Measurements from ENCODE around the gene OPCML.

OPCML gene

DNA sequence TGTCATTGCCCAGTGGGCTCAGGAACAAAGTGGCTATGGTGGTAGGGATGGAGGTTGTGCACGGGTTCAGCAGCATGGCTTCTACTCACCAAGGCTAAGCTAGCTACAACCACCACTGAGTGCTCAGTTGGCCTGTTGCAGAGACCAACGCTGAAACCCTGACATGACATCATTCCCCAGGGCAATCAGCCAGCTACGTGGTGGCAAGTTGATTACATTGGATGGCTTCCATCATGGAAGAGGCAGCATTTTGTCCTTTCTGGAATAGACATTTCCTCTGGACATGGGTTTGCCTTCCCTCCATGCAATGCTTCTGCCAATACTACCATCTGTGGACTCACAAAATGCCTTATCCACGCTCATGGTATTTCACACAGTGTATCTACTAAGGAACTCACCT, 634.3 kb downstream of the OPCML start:
- DNase-seq (ENCODE audit: low read depth in 2 of 2), result no peak

DNA sequence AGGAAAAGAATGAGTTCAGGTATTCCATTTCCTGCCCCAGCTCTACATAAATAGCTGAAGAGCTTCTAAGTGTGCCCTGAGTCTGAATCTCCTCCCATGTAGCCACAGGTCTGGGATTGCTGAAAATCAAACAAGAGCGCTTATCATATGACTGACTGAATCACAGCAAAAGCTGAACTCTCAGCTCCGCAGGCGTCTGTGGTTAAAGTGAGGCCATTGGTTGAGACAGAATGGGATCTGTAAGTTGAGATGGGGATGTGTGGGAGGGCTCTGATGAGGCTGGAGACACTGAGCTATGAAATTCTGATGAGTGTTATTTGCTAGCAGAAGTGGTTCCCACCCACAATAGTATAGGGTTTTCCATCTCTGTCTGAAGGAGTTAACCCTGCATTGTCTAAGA, 637.0 kb downstream of the OPCML start:
- no peak for DNase-seq (ENCODE audit: low read depth in 2 of 2)

DNA sequence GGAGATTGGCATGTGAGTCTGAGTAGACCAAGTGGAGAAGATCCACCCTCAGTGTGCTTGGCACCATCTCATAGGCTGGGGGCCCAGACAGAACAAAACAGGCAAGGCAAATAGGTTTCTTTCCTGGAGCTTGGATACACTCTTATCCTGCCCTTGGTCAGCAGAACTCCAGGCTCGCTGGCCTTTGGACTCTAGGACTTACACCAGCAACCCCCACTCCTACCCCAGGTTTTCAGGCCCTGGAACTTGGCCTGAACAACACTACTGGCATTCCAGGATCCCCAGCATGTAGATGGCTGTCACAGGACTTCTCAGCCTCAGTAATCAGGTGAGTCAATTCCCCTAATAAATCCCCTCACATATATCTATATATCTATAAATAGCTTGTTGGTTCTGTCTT, 637.7 kb downstream of the OPCML start:
- DNase-seq (ENCODE audit: low read depth in 2 of 2), result no peak

DNA sequence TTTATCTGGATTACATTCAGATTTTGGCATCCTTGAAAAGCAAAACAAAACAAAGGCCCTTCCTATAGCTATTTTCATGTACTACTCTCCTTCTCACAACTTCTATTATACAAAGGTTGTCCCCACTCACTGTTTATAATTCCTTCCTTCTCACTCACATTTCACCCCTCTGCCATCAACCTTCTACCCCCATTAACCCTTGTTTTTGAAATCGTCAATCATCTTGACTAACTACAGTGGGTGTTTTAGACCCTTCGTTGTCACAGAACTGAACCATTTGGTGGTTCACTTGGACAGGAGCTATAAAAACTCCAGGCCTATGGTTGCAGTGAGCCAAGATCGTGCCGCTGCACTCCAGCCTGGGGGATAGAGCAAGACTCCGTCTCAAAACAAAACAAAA, 639.4 kb downstream of the OPCML start:
- DNase-seq (ENCODE audit: low read depth in 2 of 2), result no peak

DNA sequence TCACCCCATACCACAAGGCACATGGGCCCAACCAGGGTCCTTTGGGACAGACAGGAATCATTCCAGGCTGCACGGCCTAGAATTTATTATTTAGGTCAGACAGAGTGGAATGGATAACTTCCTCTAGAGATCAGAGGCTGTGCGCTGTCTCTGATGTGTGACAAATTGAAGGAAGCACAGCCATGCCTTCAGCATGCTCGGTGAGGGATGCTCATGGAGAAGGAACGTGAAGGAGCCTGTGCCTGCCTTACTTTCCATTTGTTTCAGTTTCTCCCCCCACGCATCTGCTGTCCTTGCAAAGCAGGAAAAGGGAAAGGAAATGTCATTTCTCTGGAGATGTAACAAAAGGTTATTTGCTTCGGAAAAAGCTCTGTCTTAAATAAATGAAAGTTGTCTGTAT, 644.1 kb downstream of the OPCML start:
- DNase-seq (ENCODE audit: low read depth in 2 of 2), result no peak

DNA sequence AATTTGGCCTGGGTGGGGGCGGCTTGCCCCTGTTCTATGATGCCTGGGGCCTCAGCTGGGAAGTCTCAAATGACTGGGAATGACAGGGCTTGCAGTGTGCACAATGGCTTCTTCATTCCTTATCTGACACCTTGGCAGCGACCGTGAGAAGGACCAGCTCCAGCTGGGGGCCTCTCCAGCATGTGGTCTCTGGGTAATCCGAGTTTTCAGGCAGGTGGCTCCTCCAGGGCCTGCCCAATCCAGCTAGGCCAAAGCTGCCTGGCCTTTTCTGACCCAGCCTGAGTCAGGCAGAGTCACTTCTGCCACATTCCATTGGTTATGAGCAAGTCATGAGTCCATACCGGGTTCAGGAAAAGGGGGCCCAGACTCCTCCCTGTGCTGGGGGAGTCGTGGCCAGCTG, 646.0 kb downstream of the OPCML start:
- no peak for DNase-seq (ENCODE audit: low read depth in 2 of 2)

DNA sequence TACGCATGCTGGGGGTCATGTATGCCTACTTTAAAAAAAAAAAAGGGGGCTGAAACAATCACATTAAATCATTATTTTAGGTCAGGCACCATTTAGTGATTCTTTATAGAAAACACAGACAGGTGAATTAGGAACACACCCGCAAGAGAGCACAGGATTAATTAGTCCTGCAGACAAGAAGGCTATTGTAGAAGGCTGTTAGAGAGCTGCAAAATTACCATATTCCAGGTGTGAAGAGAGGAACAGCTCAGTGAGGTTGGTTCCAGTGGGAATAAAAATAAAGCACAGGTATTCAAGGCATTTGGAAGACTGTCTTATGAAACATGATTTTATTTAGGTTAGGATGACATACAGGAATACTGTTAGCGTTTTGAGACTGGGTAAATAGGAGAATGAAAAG, 649.1 kb downstream of the OPCML start:
- no peak for DNase-seq (ENCODE audit: low read depth in 2 of 2)

DNA sequence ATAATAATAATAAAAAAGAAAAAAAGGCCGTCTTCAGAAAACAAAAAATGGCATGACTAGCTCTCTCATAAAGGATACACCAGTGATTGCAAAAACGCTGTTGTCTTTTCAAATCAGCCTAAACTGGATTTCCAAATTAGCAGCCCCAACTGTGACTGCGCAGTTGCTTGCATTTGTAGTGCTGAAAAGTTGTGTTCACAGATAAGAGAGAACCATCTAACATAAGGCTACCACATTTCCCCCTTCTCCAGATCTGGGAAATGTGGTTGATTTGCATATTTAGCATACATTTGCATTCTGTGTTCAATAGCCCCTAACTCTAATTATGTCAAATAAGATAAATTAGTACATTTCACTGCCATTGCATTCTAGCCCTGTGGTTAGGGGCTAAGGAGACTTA, 650.7 kb downstream of the OPCML start:
- DNase-seq (ENCODE audit: low read depth in 2 of 2), result no peak

DNA sequence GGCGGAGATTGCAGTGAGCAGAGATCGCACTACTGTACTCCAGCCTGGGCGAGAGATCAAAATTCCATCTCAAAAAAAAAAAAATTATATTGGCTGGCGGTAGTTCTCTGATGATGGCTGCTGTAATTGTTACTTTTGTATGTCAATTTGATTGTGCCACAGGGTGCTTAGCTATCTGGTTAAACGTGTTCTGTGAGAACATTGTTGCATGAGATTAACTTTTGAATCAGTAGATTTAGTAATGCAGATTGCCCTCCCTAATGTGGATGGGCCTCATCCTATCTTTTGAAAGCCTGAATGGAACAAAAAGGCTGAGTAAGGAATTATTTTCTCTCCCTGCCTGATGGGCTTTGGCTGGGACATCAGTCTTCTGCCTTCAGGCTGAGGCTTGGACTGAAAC, 654.2 kb downstream of the OPCML start:
- no peak for DNase-seq (ENCODE audit: low read depth in 2 of 2)

DNA sequence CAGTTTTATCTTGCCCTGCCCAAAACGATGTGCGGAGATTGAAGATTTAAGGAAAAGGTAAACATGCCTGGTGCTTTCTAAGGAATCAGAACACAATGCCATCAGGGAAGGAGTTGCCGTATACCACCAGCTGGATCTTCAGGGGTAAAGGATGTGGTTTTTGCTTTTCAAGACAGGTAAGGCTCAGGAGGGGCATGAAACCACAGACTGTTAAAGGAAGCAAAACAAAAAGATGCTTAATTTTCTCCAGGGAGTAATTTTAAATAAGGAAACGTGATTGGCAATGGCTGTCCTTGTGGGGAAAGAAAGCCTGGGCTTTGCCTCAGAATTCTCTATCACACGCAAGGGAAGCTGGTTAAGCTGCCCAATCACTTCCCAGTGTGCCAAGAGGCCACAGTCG, 655.6 kb downstream of the OPCML start:
- no peak for DNase-seq (ENCODE audit: low read depth in 2 of 2)

DNA sequence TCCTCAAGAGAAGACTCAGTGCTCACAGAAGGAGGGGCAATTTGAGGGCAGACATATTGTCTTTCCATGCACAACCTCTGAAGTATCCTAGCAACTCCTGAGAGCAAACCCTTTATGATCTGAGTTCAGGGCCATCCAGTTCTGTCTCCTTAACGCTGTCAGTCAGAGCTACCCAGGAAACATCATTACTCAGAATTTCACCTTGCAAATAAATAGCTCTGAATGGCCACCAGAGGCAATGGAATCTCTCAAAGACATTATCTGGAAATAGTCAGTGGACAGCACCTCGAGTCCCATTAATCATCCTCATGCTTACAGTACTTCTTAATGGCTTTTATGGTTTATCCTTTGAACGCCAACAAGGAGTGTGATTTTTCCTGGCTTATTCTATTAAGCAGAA, 656.1 kb downstream of the OPCML start:
- no peak for DNase-seq (ENCODE audit: low read depth in 2 of 2)

DNA sequence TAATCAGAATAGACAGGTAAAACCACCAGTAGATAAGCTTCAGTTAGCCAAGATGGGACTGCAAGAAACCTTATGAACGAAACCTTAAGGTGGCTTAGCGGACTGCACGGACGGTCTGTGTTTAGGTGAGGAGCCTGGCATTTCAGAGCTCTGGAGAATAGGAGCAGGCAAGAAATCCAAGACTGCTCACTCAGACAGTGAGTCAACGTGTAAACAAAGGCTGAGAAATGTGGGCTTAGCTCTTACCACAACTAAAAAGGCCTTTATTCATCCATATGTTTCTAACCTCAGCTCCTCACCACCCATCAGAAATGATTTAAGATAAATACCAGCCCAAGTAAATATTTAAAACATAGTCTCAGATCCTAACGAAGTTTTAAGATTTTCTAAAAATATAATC, 657.7 kb downstream of the OPCML start:
- DNase-seq (ENCODE audit: low read depth in 2 of 2), result no peak

DNA sequence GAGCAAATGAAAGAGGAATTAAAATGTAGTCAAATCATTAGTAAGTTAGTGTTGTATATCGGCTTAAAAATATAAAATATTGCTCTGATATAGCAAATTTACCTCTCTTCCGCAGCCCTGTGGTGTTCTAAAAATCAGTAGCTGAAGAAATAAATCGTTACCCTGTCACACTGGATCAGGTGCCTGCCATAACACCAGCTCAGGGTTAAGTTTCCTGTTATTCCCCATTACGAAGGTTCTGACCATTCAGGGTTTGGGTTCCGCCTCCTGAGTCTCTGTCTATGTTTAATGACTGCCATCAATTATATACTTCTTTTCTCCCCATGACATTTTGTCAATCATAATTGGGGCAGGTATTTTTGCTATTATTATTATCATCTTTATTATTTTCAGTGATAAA, 658.5 kb downstream of the OPCML start:
- no peak for DNase-seq (ENCODE audit: low read depth in 2 of 2)

DNA sequence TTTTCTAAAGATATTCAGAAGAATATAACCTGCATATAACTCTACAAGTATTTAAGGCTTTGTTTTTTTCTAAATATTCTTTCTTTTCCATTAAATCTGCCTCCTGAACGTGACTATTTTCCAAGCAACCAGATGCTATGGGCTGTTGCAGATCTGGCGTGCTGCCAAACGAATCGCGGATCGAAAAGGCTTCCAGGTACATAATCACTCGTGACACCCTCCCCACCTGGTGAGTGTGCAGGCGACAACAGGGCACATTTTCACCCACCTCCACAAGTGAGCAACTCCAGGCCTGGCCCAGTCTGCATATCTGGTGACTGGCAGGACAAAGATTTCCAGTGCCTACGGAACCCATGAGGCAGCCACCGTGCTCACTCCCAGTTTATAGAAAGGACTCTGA, 660.1 kb downstream of the OPCML start:
- DNase-seq (ENCODE audit: low read depth in 2 of 2), result no peak

DNA sequence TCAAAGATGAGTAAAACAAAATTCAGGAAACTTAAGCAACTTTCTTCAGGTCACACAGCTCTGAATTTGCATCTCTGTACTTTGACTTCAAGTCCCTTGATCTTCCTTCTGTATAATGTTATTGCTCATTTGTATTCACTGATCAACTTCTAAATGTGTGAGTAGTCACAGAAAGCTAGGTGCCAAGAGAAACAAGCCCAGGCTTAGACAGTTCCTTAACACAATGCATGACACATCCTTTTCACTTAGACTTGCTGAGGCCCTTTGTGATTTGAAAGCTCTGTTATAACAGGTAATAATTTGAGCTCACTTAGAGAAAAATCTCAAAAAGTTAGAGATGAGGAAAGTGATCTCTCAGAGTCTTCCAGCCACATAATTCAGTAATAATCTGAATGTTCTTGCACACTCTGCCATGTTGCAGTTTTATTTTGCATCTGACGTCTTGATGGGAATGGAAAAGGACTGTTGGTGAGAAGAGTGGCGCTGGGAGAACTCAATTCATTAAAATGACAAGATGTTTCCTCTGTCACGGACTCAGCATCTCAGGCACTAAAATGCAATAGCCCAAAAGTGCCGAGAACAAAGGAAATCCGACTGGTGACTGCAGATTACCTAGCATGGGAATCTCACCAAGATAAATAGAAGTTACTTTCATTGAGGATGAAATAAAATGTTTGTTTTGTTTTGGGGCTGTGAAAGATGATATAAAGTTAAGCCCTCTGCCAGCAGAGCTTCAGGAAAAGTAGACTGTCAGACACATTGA, 665.3 kb downstream of the OPCML start:
- no peak for DNase-seq (ENCODE audit: low read depth in 2 of 2)

DNA sequence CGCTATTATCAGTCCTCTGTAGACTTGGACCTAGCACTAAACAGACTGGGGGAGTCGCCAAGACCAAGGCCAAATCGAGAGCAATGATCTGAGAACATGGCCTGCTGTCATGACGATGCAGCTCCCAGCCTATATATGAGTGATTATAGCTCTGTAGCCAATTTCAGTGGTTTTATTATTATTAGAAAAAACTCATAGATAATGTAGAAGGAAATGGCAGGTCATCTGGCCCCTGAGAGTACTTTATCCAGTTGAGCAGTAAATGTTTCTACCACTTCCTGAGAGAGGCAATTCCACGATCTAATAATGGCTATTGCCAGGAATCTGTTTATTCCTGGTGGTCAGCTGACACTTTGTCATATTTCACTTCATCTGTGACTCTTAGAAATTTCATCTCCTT, 666.7 kb downstream of the OPCML start:
- no peak for DNase-seq (ENCODE audit: low read depth in 2 of 2)

DNA sequence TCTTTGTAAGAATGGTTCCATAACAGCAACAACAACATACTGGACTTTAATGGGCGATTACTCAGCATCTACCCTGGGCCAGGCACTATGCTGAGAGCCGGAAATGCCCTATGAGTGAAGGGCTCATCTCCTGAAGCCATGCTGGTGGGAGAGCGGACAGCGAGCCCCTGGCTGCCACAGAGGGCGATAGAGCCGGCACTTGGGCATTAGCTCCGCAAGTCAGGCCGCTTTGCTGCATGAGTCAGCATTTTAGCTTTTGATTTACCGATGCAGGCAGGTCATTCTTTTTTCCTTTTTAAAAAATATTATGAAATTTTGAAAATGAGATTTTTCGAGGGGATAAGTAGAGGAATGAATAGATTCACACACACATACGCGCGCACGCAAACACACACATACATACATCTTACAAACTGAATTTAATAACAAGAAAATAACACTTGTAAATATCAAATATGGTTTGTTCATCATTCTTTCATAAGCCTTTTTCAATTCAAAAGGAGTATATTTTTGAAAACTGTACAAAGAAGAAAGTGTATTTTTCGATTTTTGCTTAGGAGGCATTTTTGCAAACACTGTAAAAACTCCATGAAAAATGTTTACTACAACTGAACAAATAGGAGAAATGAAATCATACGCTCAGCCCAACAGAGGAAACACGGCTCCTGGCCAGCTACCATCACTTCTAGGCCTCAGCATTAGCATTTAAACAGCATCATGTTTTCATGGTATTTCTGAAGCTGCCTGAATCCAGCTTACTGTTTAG, 667.3 kb downstream of the OPCML start:
- DNase-seq (ENCODE audit: low read depth in 2 of 2), result no peak

DNA sequence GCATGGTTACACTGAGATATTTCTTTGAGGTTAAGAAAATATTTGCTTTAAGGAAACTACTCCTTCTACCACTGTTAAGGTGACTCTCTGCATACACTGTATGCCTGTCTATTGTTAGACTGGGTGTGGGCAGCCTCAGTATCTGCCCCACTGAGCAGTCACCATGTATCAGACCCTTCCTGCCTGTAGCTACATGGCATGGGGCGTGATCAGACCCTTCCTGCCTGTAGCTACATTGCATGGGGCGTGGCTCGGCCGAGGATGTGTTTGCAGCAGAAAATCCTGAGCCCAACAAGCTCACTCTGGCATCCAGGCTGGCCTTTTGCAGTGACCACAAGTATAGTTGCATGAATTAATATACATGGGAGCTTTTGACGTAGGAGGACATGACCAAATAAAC, 669.4 kb downstream of the OPCML start:
- DNase-seq (ENCODE audit: low read depth in 2 of 2), result no peak

DNA sequence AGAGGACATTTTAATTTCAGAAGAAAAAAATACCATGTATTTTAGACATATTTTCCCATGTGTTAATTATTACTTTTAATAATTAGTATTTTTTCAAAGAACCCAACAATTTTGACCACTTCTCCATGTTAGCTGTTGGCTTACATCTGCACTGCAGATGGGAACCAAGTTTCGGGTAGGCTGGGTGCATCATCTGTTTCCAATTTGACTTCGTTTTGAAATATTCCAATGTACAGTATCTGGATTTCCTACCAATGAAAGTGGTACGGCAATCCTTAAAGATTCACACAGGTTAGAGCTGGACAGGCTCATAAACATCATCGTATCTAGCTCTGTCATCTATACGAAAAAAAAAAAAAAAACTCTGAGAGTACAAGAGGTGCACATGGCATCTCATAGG, 670.2 kb downstream of the OPCML start:
- DNase-seq (ENCODE audit: low read depth in 2 of 2), result no peak

DNA sequence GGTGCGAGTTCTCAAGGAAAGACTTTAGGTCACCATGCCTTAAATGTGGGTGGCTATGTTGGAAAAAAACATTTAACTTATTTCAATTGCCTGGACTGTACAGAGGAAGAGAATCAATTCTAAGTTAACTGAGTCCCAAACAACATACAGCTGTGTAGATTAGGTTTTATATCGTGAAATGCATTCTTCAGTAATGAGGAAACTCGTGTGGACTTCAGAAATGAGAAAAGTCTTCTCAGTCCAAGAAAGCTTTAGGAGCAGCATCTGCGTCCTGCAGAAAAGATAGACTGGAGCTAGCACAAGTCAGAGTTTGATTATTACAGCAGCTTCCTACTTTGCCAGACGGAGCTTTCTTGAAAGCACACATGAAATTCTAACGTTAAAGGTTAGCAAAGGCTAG, 673.0 kb downstream of the OPCML start:
- no peak for DNase-seq (ENCODE audit: low read depth in 2 of 2)

DNA sequence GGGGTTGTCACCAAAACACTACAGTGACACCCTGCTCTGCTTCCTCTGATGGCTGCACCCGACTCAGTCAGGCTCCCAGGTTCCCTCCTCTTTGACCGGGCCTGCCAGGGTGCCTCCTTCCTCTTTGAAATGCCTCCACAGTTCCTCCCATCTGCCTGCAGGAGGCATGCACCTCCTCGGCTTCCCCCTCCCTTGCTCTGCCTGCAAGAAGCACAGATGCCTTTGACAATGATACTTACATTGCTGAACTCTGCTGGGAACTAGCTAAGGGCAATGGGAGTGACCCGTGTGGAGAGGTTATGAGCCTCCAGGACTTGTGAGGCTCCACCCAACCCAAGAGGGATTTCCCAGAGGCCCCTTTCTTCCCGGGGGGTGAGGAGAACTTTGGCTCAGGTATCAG, 674.1 kb downstream of the OPCML start:
- no peak for DNase-seq (ENCODE audit: low read depth in 2 of 2)

DNA sequence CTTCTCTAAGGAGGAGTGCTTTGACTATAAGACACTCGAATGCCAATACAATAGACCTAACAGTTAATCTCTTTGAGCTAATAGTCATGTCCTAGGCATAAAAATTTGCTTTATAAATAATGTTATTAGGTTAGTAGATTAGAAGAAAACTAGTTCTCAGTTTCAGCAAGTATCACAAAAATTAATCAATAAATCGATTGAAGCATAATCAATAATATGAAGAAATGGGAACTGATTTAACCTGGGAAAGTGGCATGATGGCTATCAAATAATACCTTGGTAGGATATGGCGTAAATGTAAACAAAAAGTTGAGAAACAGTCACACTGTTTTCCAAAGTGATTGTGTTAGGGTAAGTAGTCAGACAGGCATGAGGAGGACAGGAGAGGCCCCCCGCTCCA, 676.3 kb downstream of the OPCML start:
- no peak for DNase-seq (ENCODE audit: low read depth in 2 of 2)

DNA sequence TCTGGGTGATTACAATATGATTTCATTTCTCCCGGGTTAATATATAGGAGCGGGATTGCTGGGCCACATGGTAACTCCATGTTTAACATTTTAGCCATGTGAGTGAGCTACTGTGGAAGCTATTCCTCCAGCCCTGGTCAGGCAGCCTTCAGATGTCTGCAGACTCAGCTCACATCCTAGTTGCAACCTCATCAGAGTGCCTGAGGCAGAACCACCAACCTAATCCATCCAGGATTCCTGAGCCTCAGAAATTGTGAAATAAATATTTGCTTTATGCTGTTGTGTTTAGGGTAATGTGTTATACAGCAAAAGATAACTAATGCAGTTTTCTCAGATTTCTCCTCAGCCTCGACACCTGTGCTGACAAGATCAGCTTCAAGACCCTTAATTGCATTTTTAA, 676.8 kb downstream of the OPCML start:
- DNase-seq (ENCODE audit: low read depth in 2 of 2), result no peak

DNA sequence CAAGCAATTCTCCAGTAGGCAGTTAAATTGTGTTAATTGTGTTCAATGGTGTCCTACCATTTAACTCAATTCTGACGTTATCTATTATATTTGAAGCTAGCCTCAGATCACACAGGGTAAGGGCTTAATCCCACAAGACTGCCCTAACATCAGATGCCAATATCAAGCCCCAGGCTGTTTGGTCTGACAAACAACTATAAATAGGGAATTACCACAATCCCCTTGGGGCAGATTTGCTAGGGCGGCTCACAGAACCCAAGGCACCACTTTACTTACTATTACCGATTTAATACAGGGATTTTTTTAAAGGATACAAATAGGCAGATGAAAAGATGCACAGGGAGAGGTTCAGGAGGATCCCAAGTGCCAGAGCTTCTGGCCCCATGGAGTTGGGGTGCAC, 678.4 kb downstream of the OPCML start:
- DNase-seq (ENCODE audit: low read depth in 2 of 2), result no peak
